NCI-H69 (cell line): Measurements from ENCODE around the gene FAM20C.

Experiments
- DNase-seq: peaks from one replicate; lab custom pipeline; 2025; lab: John Stamatoyannopoulos, UW

FAM20C gene

GRCh38 chr7:191981-192649, at the start of gene FAM20C:
TSS of gene FAM20C (plus strand) at chr7:192571. CDS start at chr7:193200, 629 bp downstream.
- DNase-seq: peak; percentile 64

GRCh38 chr7:143145-143751, 49.1 kb upstream of the FAM20C start:
- no peak for DNase-seq

DNA sequence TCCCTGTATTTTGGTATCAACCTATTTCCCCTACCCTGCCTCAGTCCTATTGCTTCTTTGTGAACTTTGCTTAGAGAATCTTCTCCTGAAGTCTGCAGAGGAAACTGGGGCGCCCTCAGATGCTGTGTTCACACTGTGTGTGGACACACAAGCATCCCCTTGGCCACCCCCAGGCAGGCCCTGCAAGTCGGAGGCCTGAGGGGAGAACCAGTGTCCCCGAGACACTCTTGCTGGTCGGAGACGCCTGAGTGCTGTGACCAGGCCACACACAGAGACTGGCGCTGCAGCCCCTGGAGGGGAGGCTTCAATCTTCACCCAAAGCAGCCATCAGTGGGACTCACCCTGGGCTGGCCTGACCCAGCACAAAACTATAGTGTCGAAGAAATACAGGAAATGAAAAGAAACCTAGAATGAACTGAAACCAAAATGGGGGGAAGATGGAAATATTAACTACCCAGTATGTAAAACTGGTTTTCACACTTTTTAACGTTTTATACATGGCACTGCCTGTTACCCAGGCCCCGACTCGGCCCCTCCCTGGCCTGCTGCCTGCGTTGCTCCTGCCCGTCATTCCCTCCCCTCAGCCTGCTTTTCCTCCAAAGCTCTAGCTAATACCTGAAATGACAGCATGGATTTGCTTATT, 48.4 kb upstream of the FAM20C start:
- DNase-seq: no peak

DNA sequence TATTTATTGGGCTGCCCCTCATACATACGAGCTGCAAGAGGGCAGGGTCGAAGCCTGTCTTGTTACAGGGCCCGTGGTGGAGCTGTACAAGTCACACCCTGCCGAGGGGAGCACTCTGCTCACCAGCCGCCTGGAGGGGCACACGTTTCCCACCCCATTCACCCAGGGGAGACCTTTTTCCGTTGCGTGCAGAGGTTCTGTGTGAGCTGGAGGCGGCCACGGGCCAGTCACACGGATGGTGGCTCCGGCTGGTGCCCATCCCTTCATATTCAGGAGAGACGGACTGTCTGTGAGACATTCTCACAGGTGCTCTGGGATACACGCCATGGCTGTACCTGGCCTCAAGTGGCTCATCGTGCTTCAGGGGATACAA, 47.9 kb upstream of the FAM20C start:
- no peak for DNase-seq

GRCh38 chr7:145863-146262, 46.5 kb upstream of the FAM20C start:
- no peak for DNase-seq

GRCh38 chr7:148543-148931, 43.8 kb upstream of the FAM20C start:
- DNase-seq: no peak

DNA sequence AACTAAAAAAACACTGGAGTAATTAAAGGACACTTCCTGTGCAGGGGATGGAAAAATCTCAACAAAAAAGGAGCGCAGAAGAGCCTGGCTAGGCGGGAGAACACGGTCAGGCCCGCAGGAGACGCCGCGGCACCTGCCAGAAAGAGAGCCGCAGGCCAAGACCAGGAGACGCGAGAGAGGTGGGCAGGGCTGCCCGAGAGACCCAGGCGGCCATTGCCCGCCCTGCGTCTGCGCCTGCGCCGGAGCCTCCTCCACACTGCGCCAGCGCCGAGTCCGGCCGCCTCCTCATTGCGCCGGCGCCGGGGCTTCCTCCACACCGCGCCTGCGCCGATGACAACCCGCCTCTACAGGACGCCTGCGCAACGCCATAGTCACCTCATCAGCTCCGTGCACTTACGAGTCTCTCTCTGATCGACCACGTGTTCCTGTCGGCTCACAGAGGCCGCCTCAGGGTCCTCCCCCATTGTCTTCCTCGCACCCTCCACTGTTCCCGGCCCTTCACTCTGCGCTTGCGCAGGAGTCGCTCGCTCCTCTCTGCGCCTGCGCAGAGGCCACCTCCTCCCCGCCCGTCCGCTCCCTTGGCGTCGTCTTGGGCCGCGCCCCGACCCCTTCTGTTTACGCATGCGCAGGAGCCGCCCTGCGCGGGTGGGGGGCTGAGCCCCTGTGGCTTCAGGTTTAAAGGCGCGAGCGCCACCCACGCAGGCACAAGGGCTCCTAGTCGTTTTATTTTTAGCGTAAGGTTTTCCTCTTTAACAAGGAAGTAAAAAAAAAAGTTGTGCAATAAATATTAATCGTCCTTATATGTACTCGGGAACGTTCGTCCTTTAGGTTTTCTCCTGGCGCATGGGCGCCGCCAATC, 43.2 kb upstream of the FAM20C start:
- peak; percentile 80 for DNase-seq

GRCh38 chr7:149791-150636, 42.4 kb upstream of the FAM20C start:
- DNase-seq: no peak

DNA sequence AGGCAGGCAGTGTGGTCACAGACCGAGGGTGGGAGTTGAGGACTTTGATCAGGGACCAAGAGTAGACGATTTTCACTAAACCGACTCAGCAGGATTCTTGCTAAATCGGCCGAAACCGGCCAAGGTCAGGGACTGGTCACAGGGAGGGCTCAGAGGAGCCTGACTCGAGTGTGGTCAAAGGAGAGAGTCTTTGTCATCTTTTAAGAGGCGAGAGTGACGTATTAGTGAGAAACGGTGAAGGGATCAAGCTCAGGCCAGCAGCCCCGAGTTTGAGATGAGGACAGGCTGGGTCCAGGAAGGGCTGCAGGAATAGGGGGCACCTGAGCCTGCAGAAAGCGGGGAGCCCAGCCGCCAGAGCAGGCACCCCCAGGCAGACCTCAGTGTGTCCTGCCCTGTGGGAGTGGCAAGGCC, 41.6 kb upstream of the FAM20C start:
- DNase-seq: no peak

DNA sequence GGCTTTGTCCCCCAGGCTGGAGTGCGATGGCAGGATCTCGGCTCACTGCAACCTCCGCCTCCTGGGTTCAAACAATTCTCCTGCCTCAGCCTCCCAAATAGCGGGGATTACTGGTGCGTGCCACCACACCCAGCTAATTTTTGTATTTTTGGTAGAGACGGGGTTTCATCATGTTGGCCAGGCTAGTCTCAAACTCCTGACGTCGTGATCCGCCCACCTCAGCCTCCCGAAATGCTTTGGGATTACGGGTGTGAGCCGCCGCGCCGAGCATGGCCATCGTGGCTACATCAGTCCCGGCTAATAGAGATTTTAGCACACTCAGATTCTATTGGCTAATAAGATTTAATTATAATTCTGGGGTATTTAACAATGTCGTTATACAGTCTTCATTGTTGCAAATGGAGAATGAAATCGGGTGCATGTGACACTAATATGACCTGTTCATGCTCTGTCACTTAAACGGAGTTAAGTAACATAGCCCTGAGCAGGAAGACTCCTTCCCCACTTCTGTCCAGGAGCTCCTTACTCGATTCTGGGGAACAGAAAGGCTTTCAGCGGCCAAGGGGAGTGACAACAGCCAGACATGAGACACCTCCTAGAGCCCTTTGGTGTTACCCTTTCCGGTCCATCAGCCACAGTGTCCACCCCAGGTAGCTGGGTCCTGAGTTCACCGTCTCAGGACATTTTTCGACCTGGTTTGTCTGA, 40.9 kb upstream of the FAM20C start:
- no peak for DNase-seq

GRCh38 chr7:152702-153391, 39.5 kb upstream of the FAM20C start:
- no peak for DNase-seq

- DNase-seq: no peak
Observed at GRCh38 chr7:153604-154003, 38.8 kb upstream of the FAM20C start.

DNA sequence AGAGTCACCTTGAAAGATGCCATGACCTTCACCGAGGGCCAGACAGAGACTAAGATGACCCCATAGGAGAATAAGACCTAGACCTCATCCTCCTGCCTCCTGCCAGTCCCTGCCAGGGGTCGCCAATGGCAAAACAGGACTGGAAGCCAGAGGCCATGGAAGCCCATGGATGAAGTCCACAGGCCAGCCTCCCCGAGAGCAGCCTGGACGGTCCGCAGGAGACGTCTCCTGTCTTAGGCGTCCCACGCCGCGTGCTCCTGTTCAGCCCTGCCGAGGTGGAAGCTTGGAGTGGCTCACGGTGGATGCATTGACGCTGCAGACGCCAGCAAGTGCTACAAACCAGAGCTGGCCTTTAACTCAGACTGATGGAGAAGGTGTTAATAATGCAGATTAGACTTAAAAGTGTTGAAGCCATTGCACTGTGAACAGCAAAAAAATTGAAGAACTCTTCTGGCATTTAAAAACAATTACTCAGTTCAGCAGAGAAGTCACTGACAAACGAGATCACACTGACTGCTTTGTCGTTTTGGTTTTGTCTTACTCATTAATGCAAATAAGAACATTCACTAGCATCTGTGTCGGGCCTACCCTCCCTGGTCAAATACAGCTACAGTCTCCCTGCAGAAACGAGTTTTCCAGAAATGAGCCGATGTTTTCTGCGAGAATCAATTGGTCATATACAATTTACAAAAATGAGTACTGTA, 38.1 kb upstream of the FAM20C start:
- DNase-seq: no peak

DNA sequence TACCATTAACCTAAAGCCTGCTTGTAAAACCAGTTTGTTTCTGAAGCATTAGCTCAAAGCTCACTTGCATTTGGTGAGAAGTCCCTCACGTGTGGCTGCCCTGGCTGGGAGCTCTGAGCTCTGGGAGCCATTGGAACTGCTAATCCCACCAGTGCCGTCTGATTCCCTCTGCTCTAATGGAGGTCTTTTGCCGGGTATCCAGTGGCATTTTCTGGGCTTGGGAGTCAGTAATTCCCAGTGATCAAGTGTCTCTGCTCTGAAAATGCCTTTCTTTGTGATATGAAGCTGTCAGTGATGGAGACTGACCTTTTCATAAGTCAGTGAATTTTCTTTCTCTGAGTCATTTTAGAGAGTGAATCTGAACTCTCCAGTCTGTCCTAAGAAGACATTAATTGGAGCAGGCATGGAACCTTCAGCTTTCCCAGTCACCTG, 36.9 kb upstream of the FAM20C start:
- no peak for DNase-seq

- no peak for DNase-seq
Observed at GRCh38 chr7:156111-157007, 36.0 kb upstream of the FAM20C start.

DNA sequence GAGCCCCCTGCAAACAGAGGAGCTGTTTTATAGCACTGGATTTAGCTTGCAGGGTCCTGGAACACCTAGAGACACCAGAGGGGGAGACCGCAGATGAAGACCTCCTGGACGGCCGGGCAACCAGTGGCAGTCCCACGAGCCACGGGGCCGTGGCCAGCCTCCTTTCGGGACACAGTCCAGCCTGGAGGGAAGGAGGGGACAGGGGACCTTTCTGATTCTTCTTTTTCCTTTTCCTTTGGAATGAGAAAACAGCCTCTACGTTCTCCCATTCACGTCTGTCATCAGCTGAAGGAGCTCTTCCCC, 35.4 kb upstream of the FAM20C start:
- no peak for DNase-seq

DNA sequence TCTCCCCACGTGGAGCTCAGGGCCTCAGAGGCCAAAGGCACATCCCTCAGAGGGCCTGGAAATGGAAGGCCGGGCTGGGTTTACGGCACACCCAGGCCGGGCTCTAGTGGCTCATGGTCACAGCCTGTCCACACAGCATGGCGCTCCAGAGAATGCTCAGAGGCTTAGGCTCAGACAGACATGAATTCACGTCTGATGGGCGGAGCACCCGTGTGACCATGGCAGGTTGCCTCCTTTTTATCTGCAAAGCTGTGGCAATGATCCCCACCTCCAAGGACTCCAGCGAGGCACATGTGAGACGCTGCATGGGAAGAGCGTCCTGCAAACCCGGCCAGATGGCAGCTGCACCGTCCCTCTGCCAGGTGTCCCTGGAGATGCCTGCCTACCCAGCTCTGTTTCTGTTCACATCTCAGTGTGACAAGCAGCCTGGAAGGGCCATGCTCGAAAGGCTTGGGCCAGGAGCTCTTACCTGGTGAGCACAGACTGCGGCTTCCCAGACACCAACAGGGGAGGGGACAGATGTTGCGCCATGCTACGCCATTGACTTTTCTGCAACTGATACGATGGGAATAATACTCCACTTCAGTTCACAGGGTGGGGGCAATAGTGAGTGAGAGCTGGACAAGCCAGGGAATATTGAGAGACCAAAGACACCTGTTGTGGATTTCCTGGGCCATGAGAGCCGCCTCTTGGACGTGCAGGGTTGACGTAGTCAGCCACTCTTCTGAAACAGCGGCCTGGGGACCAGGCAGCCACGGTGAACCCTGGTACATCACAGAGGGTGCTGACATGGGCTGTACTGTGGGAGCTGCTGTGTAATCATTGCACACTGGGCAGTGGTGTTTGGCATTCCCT, 34.4 kb upstream of the FAM20C start:
- DNase-seq: no peak

GRCh38 chr7:158771-159170, 33.6 kb upstream of the FAM20C start:
- DNase-seq: no peak
